Peyer's patch (tissue), 4 donors: ENCODE results near the gene FAF2. TPM values are rescaled to one million over a fixed set of nuclear protein-coding genes. Genes with fewer than 3 reads are reported as not detected.
A peak's percentile ranks its signal among the peaks of the same experiment; 100 is the strongest.

Experiments used
- DNase-seq, 3 donors: peaks; one replicate each; pipeline ENCODE4 v3.0.0-alpha.2; 2017 to 2019
- H3K27ac ChIP-seq, 4 donors: fragments of 200-600 bp; sonication (generic); one replicate each; pipeline ENCODE4 v1.5.1; 2016 to 2019
- H3K27me3 ChIP-seq, 2 donors: fragments of 200-600 bp; sonication (generic); one replicate each; pipeline ENCODE4 v1.5.1; 2019
- H3K36me3 ChIP-seq, 3 donors: fragments of 200-600 bp; sonication (generic); one replicate each; pipeline ENCODE4 v1.5.1; 2016 to 2019
- H3K4me1 ChIP-seq, 4 donors: fragments of 200-600 bp; sonication (generic); one replicate each; pipeline ENCODE4 v1.5.1; 2016 to 2019
- H3K4me3 ChIP-seq, 4 donors: fragments of 200-600 bp; sonication (generic); 1 replicate in 3 of 4; 2 replicates in 1 of 4; pipeline ENCODE4 v1.5.1; 2016 to 2019; ENCODE audit warnings: mild to moderate bottlenecking in 1 of 4
- H3K9me3 ChIP-seq, 4 donors: fragments of 200-600 bp; sonication (generic); one replicate each; pipeline ENCODE4 v1.5.1; 2016 to 2019; ENCODE audit warnings: mild to moderate bottlenecking in 1 of 4
- POLR2A ChIP-seq, 2 donors: fragments of 450-650 bp; IDR thresholded peaks; one replicate each; pipeline ENCODE4 v1.5.1; 2017; ENCODE audit warnings: antibody characterized with exemption in 2 of 2, mild to moderate bottlenecking in 2 of 2, moderate library complexity in 2 of 2
- total RNA-seq, 4 donors: library from RNA; depleted of rRNA; stranded (reverse); fragments of >200 nt; gene quantifications; one replicate each; pipeline ENCODE4 v1.1.0, GENCODE V29; 2016
- TF ChIP-seq, protein P1 (sequence below), 6 experiments: fragments of 450-650 bp in 4 of 6; fragments of 200-600 bp in 2 of 6; sonication (generic) in 1 of 6; IDR thresholded peaks; one replicate each; pipeline ENCODE4 v1.5.1; 2017 to 2019; ENCODE audit warnings: antibody characterized with exemption in 6 of 6, mild to moderate bottlenecking in 3 of 6, moderate library complexity in 1 of 6

FAF2 gene
- total RNA-seq, 4 donors from 2014 or later, result 18.2 to 41.5 (median 32.4) TPM

DNA sequence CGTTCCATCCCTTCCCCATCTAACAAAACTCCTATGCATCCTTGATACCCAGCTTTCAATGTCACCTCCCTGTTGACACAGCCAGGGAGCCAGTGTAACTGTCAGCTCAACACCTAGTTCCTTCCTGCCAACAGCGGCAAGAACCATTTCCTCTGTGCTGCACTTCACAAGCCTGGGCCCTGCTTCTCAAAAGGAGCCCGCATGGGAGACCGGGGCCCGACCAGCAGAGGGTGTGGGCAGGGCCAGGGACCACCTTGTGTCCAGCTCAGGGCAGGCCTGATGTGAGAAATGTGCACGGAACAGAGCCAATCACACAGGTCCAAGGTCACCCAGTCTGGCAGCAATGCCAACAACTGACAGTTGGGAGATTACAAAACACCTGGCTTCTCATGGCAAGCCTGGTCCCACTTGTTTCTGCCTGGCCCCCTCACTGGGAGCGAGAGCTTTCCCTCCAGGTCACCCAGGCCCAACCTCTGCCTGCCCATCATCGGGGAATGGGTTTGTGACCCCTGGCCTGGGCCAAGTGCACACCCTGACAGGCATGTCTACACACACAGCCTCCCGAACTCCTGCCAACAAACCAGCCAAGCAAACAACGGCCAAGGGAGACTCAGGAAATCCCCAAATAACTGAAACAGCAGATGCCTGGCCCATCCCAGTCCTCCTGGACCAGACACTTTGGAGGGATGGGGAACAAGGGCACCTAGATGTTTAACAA lies 85.9 kb downstream of the FAF2 start:
- Histone ChIP-seq H3K4me3 (peak overlapping the region; percentile 17 to 90 (median 70)), H3K9me3 (no peaks in the 10 kb centered on the region), H3K4me1 (peaks cover 19 to 57% (median 47%) of the 10 kb centered on the region in 4 donors), H3K36me3 (peaks cover 0 to 33% (median 3%) of the 10 kb centered on the region in 3 donors), H3K27me3 (no peaks in the 10 kb centered on the region), H3K27ac (peak overlapping the region; percentile 94 to 100 (median 97))
- no peak for TF ChIP-seq POLR2A (IDR thresholded peaks at IDR 0.05)
- TF ChIP-seq, protein P1, sequence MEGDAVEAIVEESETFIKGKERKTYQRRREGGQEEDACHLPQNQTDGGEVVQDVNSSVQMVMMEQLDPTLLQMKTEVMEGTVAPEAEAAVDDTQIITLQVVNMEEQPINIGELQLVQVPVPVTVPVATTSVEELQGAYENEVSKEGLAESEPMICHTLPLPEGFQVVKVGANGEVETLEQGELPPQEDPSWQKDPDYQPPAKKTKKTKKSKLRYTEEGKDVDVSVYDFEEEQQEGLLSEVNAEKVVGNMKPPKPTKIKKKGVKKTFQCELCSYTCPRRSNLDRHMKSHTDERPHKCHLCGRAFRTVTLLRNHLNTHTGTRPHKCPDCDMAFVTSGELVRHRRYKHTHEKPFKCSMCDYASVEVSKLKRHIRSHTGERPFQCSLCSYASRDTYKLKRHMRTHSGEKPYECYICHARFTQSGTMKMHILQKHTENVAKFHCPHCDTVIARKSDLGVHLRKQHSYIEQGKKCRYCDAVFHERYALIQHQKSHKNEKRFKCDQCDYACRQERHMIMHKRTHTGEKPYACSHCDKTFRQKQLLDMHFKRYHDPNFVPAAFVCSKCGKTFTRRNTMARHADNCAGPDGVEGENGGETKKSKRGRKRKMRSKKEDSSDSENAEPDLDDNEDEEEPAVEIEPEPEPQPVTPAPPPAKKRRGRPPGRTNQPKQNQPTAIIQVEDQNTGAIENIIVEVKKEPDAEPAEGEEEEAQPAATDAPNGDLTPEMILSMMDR (IDR thresholded peaks at IDR 0.05), result peak in 2 of 6 experiments; percentile 5 to 8
- peak; percentile 67 to 78 (median 72) for DNase-seq

DNA sequence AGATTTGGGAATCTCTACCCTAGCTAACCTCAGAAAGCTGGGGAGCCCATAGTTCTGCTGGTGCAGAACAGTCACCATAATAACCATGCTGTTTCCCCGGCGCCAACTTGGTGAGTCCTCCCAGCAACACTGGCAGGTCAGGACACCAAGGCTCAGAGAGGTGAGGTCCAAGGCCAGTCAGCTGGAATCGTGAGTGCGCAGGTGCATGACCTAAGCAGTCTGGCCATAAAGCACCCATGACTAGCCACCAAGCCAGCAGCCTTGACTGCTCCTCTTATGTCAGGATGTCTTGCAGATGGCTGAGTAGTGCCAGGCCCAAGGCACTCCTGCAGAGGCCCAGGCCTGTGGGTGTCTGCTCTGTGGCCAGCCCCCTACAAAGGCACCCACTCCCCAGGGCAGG lies 86.5 kb downstream of the FAF2 start:
- peak overlapping the region; percentile 94 to 100 (median 97) for H3K27ac ChIP-seq
- DNase-seq, result peak; percentile 24 to 82 (median 74)
- H3K9me3 ChIP-seq, result no peaks in the 10 kb centered on the region
- H3K27me3 ChIP-seq, result no peaks in the 10 kb centered on the region
- TF ChIP-seq, protein P1 (IDR thresholded peaks at IDR 0.05), result no peak
- TF ChIP-seq POLR2A (IDR thresholded peaks at IDR 0.05), result peak in 1 of 2 donors; percentile 66
- peaks cover 0 to 27% (median 3%) of the 10 kb centered on the region in 3 donors for H3K36me3 ChIP-seq
- peak overlapping the region; percentile 61 to 90 (median 80) for H3K4me3 ChIP-seq
- H3K4me1 ChIP-seq, result peaks cover 19 to 56% (median 43%) of the 10 kb centered on the region in 4 donors

DNA sequence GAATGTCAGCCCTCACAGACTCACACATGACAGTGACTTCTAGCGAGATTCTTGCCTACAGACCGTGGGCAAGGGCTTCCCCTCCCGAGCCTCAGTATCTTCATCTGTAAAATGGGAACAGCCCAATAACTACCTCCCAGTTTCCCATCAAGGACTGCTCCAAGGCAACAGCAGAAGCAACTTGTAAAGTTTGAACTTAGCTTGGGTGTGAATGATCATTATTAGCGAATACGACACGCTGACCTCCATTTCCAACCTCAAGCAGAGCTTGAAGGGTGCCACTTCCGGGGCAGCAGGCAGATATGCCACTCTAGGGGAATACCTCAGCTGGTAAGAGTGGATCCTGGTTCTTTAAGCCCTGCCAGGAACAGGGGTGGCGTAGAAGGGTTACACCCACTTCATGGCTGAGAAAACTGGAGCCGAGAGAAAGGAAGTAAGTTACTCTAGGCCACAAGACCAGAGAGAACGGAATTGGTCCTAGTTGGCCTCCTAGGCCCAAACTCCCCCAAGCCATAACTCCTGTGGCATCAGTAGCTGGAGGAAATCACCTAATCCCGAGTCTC lies 87.0 kb downstream of the FAF2 start:
- H3K9me3 ChIP-seq, result no peaks in the 10 kb centered on the region
- H3K27ac ChIP-seq, result peak overlapping the region; percentile 94 to 100 (median 97)
- peak overlapping the region; percentile 61 to 90 (median 80) for H3K4me3 ChIP-seq
- H3K36me3 ChIP-seq, result peaks cover 0 to 22% (median 3%) of the 10 kb centered on the region in 3 donors
- H3K4me1 ChIP-seq, result peaks cover 19 to 56% (median 40%) of the 10 kb centered on the region in 4 donors
- TF ChIP-seq, protein P1 (IDR thresholded peaks at IDR 0.05), result no peak
- peak; percentile 55 to 74 for TF ChIP-seq POLR2A (IDR thresholded peaks at IDR 0.05)
- DNase-seq, result peak; percentile 61 to 80 (median 63)
- H3K27me3 ChIP-seq, result no peaks in the 10 kb centered on the region

DNA sequence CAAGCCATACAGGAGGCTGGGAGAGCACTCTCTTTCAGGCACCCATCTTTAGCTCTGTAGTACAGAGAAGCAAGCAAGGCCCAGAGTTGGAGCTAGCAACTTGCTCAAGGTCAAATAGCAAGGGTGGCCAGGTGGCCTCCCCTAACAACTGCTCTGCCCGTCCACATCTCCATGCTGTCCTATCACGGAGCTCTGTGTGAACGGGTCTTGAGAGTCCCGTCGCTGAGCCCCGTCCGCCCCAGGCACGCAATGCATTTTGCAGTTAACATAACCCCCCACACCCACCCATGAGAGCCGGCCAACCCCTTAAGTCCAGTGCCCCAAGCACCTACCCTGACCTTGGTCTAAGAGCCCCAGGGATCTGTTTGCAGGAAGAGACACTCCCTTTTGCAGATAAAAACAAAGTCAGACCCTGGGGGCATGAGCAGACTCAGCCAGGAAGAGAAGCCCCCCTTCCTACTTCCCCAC lies 87.5 kb downstream of the FAF2 start:
- H3K4me1 ChIP-seq, result peaks cover 19 to 52% (median 38%) of the 10 kb centered on the region in 4 donors
- TF ChIP-seq POLR2A (IDR thresholded peaks at IDR 0.05), result no peak
- H3K4me3 ChIP-seq, result peak overlapping the region; percentile 61 to 90 (median 80)
- H3K36me3 ChIP-seq, result peaks cover 0 to 17% (median 3%) of the 10 kb centered on the region in 3 donors
- no peaks in the 10 kb centered on the region for H3K9me3 ChIP-seq
- DNase-seq, result peak in 1 of 3 donors; percentile 59
- H3K27me3 ChIP-seq, result no peaks in the 10 kb centered on the region
- peak overlapping the region; percentile 94 to 100 (median 97) for H3K27ac ChIP-seq

DNA sequence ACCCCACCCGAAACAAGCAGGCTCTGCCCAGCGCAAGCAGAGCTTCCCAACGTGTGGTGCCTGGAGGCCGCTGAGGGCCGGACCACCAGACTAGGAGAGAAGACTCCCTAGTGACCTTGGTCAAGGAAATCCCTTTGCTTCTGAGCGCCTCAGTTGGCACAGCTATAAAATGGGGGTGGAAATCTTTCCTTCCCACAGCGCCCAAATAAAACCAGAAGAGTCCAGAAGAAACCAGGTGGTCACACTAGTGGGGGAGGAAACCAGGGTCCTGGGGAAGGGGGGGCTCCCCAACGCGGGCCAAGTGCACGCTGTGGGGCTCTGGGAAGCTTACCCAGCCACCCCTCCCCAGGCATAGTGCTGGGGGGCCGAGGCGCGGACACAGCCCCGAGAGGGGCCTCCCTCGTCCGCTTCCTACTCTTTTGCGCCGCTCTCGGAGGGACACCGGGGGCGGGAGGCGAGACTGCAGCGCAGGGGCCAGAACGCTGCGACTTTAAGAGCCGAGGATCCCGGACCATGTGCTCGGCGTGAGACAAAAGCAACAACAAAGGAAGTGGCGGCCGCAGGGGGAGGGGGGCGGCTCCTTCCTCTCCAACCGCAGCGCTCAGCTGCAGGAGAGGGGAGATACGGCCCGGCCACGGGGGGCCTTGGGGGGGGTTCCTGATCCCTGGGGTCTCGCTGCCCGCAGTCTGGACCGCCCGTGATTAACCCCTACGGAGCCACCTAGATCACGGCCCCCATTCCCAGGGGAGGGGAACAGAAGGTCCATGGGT lies 88.1 kb downstream of the FAF2 start:
- Histone ChIP-seq H3K4me3 (peak overlapping the region; percentile 61 to 90 (median 80)), H3K4me1 (peaks cover 19 to 46% (median 37%) of the 10 kb centered on the region in 4 donors), H3K36me3 (peaks cover 0 to 10% (median 0%) of the 10 kb centered on the region in 3 donors), H3K27me3 (no peaks in the 10 kb centered on the region), H3K27ac (peak overlapping the region; percentile 94 to 100 (median 97)), H3K9me3 (no peaks in the 10 kb centered on the region)
- TF ChIP-seq, protein P1 (IDR thresholded peaks at IDR 0.05), result no peak
- peak in 1 of 2 donors; percentile 30 for TF ChIP-seq POLR2A (IDR thresholded peaks at IDR 0.05)
- DNase-seq, result peak; percentile 85 to 96 (median 89)
